Forelimb muscle (tissue), 1 donor: ENCODE measurements around the gene HASPIN. TPM values are rescaled to one million over a fixed set of nuclear protein-coding genes. Genes with fewer than 3 reads are reported as not detected.

Experiments used
- DNase-seq: peaks from one replicate; pipeline ENCODE4 v3.0.0-alpha.2; 2013; ENCODE audit warnings: low read depth
- polyA plus RNA-seq: library from polyadenylated mRNA; unstranded; fragments of 120-200 nt; gene quantifications from one replicate; pipeline ENCODE4 v1.2.1, GENCODE V29; 2013; ENCODE audit not compliant: insufficient read length

HASPIN gene
- polyA plus RNA-seq, 1 donor = 9.4 TPM

DNA sequence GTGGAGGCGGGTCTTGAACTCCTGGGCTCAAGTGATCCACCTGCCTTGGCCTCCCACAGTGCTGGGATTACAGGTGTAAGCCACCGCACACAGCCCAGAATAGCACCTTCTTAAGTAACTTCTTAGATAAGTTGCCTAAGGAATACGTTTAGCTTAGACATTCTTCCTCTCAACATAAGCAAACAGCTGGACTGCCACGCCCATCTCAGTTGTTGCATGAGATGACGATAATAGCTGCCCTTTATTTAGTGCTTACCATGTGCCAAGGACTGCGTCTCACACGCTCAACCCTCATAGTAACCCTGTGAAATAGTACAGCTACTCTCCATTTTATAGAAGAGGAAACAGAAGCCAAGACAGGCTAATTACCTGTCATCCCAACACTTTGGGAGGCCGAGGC lies 11.8 kb downstream of the HASPIN start:
- DNase-seq = no peak

DNA sequence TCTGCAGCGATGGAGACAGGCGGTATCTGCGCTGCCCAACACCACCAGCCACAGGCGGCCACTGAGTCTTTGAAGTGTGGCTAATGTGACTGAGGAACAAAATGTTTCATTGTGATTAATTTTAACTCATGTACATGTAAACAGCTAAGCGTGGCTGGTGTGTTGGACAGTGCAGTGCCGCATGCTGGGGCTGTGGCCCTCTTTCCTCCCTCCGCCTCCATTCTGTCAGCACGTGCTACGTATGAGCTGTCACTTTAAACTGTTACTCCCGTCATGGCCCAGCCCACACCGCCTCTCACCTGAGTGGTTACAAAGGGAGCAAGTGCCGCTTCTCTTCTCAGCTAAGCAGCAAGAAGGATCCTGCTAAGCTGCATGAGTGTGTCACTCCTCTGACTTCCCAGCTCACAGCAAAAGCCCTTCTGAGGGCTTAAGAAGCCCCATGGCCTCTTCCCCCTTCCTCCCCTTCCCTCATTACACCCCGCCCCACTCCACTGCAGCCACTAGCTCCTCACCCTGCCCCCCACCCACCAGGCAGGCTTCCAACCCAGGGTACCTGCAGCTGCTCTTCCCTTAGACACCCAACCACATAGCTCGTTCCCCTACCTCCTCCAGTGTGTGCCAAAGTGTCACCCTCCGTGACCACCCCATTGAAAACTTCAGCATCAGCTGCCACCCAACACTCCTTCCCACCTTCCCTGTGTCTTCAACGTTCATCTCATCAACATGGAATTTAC lies 15.0 kb downstream of the HASPIN start:
- DNase-seq = no peak

DNA sequence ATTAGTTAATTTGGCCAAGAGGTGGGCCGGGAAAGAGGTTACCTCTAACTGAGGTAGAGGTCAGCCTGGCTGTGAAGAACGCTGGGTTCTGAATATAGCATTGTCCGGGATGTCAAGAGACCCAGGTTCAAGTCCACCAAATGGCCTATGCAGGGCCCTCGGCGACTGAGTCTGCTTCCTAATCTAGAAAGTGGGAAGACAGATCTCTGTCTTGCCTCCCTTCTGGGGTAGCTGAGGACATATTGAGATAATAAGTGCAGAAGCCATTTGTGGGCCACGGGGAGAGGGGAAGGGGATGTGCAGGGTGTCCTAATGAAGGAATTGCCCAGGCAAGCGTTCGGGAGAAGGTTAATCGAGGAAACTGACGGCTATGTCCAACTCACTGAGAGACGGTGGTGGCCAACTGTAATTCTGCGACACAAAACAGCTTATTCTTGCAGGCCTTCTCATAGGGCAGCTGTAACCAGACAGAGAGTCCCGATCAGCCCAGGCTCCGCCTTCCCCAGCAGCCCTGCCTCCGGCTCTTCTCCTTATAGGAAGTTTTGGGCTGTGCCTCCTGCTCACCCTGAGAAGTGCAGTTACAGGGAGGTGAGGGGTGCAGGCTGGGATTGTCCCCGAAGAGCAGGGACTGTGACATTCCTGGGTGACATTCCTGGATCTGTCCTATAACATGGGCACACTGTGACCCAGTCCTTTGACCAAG lies 15.9 kb downstream of the HASPIN start:
- DNase-seq = no peak

DNA sequence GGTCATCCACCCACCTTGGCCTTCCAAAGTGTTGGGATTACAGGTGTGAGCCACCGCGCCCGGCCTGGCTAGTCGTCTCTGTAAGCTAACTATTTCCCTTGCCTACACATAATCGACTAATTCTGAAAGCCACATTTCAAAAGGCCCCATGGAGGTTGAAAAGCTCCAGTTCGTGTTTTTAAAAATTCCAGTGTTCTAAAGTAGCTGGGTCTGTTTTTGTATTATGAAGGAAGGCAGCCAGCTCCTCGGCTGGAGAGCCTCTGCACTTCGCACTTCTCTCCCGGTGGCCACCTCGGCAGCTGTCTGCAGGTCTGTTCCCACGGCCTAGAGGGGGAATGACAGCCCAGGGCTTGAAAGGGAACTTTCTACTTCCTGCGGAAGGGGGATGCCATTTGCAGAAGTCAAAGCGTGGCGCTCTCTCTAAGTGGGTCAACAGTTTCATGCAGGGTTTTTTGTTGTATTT lies 16.9 kb downstream of the HASPIN start:
- no peak for DNase-seq

DNA sequence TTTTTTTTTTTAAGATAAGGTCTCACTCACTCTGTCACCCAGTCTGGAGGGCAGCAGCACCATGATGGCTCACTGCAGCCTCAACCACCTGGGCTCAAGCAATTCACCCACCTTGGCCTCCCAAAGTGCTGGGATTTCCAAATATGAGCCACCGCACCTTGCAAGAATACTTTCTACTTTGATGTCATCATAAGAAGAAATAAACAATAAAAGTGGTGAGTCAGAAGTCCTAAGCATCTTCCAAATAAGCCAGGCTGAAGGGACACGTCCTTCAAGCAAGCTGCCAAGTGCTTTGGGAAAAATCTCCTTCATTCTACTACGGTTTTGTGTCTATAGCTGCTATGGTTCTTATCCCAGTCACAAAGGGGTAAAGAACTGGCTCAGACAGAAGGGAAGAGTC lies 20.3 kb downstream of the HASPIN start:
- no peak for DNase-seq

DNA sequence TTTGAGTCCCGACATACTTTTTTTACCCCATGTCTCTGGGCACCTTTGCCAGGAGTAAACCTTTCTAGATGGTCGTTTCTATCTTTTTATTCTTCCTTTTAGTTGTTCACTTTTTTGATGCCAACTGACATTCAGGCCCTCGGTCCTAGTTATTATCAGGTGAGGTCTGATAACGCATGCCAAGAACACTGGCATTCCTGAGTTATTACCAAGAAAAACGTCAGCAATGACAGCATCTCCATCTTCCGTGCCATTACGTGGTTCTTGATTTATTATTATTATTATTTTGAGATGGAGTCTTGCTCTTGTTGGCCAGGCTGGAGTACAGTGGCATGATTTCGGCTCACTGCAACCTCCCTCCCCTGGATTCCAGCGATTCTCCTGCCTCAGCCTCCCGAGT lies 21.4 kb downstream of the HASPIN start:
- DNase-seq = no peak

DNA sequence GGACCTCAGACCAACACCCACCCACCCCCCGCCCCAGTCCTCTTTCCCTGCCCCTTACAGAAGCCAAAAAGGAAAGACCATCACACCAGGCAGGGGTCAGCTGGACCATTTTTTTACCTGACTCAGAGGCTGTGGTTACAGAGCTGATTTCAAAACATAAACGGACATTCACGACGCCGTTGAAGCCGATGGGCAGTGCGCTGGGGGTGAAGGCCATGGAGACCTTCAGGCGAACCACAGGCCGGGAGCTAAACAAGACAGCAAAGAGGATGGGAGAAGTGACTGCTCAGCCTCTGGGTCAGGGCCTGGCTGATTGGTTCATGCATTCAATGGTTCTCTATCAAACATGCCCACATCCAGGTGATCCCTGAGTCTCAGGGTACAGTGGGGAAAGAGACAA lies 24.1 kb downstream of the HASPIN start:
- DNase-seq = no peak

DNA sequence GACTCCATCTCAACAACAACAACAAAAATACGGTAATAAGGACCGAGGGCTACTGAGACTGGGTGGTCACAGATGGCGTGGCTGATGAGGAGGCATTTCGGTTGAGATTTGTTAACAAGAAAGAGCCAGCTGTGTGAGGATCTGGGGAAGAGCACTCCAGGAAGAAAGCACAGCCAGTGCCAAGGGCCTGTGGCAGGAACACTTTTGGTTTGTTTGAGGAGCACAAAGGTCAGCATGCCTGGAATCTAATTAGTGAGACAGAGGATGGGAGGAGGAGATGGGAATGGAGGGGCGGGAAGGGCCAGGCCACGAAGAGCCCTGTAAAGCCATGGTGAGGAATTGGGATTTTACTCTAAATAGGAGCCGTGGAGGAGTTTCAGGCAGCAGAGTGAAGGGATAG lies 24.9 kb downstream of the HASPIN start:
- DNase-seq = no peak

DNA sequence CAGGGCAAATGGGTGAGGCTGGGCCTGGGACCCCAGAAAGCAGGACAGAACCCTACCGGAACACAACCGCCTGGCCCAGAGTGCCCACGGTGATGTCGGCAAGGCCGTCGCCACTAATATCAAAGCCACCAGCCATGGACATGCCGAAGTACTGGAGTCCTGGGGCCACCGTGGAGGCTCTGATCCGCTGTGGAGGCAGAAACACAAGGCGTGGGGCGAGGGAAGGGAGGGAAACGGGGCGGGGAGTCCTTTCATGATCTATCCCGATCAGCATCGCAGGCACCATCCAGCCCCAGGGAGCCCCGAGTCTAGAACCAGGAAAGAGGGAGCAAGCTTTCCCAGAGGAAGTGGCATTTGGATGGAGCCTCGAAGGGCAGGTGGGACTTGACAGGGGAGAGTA lies 26.6 kb downstream of the HASPIN start:
- no peak for DNase-seq

DNA sequence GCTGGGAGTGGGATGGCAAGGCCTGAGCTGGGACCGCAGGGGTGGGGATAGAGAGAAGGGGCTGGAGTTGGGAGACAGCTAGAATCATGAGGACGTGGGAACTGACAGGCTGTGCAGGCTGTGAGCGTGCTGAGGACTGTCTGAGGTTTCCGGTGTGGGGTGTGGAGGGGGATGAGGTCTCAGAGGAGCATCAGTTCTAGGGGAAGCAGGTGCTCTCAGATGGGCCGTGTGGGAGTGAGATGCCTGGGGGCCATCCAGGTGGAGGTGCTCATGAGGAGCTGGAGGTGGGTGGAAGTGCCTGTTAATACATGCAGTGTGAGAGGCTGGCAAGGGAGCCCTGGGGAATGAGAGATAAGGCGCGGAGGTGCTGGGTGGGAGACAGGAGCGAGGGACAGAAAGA lies 27.2 kb downstream of the HASPIN start:
- no peak for DNase-seq

DNA sequence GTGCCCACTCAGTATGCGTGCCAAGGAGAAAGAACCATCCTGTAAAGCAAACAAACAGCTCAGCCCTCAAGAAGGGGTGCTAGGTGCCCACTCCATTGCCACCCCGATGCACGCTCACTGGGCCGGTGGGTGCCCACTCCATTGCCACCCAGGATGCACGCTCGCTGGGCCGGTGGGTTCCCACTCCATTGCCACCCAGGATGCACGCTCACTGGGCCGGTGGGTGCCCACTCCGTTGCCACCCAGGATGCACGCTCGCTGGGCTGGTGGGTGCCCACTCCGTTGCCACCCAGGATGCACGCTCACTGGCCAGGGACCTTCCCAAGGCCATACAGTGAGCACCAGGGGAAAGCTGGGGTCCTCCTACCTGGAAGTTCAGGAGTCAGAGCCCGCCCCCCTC lies 28.1 kb downstream of the HASPIN start:
- no peak for DNase-seq

DNA sequence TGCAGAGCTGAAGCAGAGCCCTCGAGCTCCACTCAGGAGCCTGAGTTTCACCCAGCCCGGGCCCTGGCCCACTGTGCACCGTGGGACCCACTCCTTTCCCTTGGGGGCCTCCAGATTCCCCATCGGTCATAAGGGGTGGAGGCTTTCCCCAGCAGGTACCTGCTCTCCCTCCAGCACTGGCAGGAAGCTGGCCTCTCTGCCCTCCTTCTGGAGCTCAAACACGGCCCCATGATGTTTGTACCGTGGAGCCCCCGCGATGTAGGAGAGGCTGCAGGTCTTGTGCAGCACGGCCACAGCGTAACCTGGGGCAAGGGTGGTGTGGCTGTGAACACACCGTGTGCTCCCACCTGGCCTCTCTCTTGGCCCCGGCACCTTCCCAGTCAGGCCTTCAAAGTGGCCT lies 29.9 kb downstream of the HASPIN start:
- DNase-seq = no peak

DNA sequence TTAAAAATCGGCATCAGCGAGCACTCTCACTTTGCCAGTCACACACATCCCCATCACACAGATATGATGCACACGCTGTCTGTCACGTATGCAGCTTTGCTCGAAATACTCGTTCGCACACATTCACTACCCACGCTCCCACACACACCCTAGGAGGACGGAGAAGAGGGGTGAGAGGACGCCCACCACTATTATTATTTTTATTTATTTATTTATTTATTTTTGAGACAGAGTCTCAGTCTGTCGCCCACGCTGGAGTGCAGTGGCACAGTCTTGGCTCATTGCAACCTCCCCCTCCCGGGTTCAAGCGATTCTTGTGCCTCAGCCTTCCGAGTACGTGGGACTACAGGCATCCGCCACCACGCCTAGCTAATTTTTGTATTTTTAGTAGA lies 30.4 kb downstream of the HASPIN start:
- no peak for DNase-seq

DNA sequence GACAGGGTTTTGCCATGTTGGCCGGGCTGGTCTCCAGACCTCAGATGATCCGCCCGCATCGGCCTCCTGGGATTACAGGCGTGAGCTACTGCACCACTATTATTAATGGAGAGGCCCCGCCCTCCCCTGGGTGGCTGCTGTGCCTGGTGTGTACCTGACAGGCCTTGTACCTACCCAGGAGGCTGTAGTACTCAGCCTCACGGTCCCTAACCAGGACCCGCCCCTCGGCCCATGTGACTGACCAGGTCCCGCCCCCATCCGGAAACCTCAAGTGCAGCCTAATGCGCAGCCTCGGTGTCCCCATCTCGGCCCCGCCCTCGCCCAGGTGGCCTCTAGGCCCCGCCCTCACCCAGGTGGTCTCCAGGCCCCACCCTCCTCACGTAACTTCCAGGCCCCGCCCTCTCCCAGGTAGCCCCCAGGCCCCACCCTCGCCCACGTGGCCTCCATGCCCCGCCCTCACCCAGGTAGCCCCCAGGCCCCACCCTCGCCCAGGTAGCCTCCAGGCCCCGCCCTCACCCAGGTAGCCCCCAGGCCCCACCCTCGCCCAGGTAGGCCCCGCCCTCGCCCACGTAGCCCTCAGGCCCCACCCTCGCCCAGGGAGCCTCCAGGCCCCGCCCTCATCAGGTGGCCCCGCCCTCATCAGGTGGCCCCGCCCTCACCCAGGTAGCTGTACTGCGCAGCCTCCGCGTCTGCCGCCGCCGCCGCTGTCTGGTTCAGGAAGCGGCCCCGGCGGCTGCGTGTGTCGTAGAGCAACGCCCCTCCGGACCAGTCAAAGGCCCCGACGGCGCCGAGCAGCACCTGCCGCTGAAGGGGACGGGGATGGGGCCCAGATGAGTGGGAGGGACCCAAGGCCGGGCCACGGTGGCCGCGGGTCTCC lies 31.0 kb downstream of the HASPIN start:
- no peak for DNase-seq

DNA sequence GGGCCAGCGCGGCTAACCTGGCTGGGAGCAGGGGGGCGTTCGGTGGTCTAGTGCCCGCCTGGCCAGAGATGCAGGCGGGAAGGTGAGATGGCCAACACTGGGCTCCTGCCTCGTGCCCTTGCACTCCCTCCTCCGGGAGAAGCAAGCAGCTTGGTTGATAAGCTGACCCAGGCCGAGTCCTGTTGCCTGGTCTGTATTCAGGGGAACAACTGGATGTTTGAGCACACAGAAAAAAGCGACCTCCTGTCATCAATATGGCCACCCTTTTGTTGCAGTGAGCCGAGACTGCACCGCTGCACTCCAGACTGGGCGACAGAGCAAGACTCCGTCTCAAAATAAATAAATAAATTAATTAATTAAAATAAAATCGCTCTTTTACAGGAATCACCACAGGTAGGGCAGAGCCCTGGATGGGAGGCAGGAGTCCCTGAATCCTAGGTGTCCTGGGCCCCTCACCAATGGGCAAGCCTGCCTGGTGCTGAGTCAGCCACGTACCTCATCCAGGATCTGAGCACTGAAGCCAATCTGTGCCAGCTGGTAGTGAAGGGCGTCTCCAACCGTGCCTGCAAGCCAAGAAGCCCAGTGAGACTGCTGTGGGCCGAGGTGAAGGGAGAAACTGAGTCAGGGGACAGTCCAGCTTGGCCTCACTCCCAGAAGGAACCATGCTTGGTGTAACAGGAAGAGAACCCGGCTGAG lies 31.8 kb downstream of the HASPIN start:
- no peak for DNase-seq

DNA sequence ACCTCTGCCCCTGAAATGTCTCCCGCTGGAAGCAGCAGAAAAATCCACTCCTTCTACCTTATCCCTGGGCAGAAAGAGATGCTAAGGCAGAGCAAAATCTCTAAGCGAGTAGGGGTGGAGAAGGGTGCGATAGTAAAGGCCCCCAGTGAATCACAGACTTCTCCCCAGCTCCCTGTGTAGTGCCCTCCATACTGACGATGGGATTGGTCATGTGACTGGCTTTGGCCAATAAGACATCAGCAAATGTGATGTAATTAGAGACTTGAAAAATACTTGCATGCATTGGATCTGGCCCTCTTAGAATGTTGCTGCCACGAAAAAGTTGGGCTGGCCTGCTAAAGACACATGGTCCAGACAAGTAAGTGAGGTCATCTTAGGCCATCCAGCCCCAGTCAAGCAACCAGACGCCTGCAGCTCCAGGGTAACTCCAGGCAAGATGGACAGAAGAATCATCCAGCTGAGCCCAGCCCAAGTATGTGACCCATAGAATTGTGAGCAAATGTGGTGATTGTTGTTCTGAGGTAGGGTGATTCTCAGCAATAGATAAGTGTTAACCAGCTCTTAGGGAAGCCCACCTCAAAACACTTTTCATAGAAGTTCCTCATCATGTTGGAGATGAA lies 36.0 kb downstream of the HASPIN start:
- DNase-seq = no peak

DNA sequence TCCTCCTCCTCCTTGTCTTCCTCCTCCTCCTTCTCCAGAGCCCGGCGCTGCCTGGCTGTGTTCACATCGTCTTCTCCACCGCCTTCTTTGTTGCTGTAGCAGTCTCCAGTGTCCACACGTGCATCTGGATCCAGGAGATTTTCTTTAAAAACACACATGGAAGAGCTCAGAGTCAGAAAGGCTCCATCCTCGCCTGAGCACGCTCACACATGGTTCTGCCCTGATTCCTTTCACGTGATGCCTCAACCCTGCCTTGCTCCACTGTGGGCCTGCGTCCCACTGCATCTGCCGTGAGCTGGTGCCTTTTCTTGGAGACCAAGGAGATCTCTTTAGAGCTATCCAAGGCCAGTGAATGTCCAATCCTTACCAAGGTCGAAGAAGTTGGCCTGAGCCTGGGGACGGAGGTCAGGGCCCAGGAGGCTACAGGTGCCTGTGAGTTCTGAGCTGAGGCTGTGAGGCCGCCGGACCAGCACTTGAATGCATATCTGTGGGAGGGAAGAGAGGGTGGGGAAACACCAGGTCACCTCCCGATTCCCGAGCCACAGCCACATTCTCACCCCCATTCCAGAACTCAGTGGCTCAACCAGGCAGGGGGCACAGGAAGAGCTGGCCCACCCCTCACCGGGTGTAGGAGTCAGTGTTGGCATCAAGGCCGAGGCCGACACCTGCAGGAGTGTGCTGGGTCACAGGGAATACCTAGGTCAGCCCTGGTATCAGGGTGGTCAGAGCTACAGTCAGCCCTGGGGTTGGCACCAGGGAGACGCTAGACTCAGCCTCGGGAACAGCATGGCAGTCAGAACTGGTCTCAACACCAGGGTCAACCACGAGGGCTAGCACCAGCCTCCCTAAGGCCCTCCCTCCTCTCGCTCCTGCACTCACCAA lies 37.6 kb downstream of the HASPIN start:
- DNase-seq = peak; percentile 43

DNA sequence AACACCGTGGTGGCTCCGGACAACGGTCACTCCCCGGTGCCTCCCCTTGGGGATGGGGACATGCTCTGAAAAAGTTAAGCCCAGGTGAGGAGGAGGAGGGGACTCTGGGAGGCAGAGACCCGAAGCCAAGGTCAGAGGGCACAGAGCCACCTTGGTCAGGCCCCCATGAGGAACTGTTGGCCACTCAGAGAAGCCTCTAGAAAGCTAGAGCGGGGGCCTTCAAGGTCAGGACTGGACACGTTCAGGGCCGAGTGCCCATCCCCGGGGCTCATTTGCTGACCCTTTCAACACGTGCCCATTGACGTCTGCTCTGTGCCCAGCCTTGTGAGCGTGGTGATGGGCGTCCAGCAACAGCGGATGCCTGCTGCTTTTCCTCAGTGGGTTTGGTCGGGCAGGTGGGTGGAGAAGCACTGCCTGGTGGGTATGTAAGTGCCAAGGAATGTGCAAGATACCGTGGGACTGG lies 38.2 kb downstream of the HASPIN start:
- no peak for DNase-seq

DNA sequence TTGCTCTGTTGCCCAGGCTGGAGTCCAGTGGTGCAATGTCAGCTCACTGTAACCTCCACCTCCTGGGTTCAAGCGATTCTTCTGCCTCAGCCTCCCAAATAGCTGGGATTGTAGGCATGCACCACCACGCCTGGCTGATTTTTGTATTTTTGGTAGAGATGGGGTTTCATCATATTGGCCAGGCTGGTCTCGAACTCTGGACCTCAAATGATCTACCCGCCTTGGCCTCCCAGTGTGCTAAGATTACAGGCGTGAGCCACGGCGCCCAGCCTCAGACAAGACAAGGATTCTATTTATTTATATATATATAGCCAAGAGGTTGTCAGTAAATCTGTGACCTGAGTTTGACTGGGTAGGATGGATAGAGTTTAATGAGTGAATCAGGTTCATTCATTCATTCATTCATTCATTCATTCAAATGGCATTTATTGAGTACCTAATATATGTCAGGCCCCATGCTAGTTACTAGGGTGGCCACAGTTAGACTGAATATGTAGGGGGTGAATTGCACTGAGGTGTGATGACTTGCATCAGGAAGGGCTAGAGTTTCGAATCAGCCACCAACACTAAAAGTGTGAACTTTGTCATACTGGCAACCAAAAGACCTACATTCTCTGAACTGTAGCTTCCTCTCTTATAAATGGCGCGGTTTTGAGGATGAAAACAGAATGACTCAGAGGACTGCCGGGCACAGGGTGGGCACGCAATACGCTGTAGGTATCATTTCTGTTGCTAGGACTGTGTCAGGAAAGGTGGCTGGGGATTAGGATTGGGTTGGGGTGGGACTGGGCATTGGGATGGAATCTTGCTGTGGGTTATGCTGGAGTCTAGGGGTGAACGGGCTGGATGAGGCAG lies 39.4 kb downstream of the HASPIN start:
- no peak for DNase-seq
